Measurements from ENCODE around the gene UQCC5.

DNA sequence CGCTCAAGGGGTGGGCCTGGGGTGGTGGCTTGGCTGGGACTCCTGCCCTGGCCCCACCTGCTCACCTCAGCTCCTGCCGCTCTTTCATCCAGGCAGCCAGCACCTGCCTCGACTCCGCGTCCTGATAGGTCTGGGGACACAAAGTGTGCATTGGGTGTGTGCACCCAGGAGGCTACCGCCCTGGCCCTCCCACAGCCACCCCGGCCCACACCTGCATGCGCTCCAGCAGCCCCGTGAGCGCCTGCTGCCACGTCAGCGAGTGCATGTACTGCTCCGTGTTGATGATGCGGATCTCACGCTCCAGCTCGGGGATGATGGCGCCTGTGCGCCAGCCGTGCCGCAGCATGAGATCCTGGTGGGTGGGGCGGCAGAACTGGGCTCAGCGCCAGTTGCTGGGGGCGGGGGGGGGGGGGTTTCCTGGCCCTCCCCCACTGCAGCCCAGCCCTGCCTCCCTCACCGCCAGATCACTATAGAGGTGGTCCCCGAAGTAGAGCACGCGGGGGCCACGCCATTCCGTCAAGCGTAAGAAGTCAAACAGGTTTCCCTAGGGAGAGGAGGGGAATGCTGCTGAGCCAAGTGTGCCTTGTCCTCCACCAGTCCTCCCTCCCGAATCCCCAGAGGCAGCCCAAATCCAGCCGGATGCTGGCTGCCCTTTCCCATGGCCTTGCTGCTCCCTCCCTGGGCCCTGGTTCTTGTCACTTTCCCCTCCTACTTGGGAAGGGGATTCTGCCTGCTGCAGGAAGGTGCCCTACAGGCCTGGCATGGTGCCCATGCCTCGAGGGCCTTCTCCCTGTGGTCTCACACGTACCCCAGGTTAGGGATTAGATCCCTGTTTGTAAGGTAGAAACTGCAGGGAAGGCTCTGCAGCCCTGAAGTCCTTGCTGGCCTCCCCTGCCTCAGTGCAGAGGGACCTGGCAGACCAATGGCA is 11.4 kb upstream of the UQCC5 start:
- no peak for TF ChIP-seq POLR2A (IDR thresholded peaks at IDR 0.05; ENCODE audit: low read depth, low read length)
- no peak for TF ChIP-seq POLR2AphosphoS5 (IDR thresholded peaks at IDR 0.05; ENCODE audit: low read depth, low read length)
- TF ChIP-seq TAF1 (IDR thresholded peaks at IDR 0.05; ENCODE audit: low read depth, low read length): no peak
- TF ChIP-seq SPI1 (IDR thresholded peaks at IDR 0.05; ENCODE audit: low read depth, low read length): no peak
- TF ChIP-seq POU2F2 (IDR thresholded peaks at IDR 0.05; ENCODE audit: low read depth, low read length): no peak
- TF ChIP-seq PAX5 (IDR thresholded peaks at IDR 0.05; ENCODE audit: insufficient read depth, low read length, severe bottlenecking): no peak
